Jurkat, Clone E6-1 (cell line): ENCODE data around the gene ABLIM2.

Experiments used
- DNase-seq: peaks from one replicate; pipeline ENCODE4 v3.0.0-alpha.2; 2011; ENCODE audit warnings: low read depth, low spot score
- H3K4me3 ChIP-seq: 2 replicates; pipeline ENCODE4 v1.5.1; 2011; ENCODE audit warnings: mild to moderate bottlenecking, low read length, control low read depth, moderate library complexity

ABLIM2 gene

GRCh38 chr4:8005033-8005808 is 153.4 kb downstream of the ABLIM2 start:
- no peak for DNase-seq
- H3K4me3 ChIP-seq: no peak overlapping the region

DNA sequence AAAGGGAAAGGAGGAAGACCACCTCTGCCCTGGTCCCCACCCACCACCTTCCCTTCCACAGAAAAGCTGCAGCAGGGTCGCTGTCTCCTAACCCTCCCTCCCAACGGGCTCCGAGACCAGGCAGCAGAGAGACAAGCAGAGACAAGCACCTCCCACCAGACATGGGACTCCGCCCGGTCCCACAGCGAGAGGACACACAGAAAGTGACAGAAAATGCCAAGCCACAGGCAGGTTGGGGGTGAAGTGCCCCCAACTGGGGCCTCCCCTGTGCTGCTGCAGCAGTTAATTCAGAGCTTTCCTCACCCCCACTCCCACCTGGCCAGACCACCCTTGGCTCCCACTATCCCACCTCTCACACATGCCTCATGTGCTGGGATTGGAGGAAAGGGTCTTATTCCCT is 154.5 kb downstream of the ABLIM2 start:
- H3K4me3 ChIP-seq: no peak overlapping the region
- DNase-seq: no peak

GRCh38 chr4:8002525-8003309 is 155.9 kb downstream of the ABLIM2 start:
- DNase-seq: no peak
- H3K4me3 ChIP-seq: no peak overlapping the region

DNA sequence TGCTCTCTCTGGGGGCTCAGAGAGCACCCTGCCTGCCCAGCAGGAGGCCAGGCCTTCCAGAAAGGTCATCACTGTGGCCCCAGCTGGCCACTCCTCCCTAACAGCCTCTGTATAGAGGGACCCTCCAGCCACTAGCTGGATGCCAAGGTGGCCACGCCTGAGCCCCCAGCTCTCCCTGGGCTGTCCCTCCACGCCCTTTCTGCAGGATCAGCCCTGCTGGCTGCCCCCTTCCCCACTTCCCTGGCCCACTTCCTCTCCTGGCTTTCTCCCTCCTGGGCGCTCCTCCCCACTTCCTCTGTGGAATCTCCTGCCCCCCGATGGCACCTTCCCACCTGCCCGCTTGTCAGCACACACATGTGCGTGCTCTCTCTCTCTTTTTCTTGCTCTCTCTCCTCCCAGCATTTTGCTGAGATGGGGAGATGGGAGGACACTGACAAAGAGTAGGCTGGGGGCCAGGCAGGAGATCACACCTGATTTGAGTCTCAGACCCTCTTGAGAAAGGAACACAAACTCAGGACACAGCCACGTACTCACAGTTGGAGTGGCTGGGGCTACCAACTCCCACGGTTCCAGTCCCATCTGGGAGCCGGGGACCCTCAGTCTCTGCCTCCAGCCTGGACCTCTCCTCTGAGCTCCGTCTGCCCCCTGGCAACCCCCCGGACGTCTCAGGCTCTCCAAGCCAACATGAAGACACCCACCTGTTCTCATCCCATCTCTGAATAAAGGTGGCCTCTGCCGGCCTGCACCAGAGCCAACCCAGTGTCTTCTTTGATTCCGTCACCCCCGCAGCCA is 156.9 kb downstream of the ABLIM2 start:
- no peak for DNase-seq

GRCh38 chr4:8000721-8001491 is 157.7 kb downstream of the ABLIM2 start:
- H3K4me3 ChIP-seq: no peak overlapping the region
- DNase-seq: no peak

More for the DNA sequence above, 156.9 kb downstream of the ABLIM2 start:
- H3K4me3 ChIP-seq: no peak overlapping the region

- no peak for DNase-seq
- H3K4me3 ChIP-seq: no peak overlapping the region
Measured at GRCh38 chr4:8000247-8000646, 158.4 kb downstream of the ABLIM2 start.

DNA sequence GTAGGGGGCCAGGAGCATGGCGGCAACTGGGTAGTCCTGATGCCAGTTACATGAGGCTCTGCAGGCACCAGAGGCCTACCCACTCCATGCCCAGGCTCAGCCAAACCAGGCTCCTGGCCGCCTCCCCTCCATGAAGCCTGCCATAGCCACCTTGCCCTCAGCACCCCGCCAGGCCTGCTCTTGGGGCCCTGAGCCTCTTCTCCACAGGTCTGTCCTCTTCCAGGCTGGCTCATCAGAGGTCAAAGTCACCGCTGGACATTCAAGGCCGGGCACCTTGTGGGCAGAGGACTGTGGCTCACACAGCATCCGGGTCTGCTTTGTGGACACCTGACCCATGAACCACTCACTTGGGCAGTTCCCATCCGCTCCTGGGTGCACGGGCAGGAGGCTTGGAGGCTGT is 158.9 kb downstream of the ABLIM2 start:
- DNase-seq: no peak
- H3K4me3 ChIP-seq: no peak overlapping the region

GRCh38 chr4:7999279-7999678 is 159.3 kb downstream of the ABLIM2 start:
- H3K4me3 ChIP-seq: no peak overlapping the region
- DNase-seq: no peak

- no peak for DNase-seq
- H3K4me3 ChIP-seq: no peak overlapping the region
Measured at GRCh38 chr4:7998447-7998846, 160.2 kb downstream of the ABLIM2 start.

GRCh38 chr4:7995866-7996265 is 162.7 kb downstream of the ABLIM2 start:
- no peak for DNase-seq
- no peak overlapping the region for H3K4me3 ChIP-seq

DNA sequence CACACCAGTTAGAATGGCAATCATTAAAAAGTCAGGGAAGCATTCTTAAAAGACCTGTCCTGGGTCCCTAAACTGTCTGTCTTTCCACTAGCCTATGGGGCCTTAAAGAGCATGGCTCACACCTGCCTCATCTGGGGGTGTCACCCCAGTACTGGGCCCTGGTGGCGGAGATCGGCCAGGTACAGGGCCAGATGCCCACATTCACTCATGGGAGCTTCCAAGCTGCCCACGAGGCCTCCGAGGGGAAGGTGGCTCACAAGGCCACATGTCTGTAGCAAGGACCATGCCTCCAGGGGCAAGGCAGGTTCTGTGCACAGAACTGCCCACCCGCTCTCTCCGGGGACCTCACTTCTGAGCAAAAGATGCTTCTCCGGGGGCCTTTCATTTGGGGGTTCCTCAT is 163.5 kb downstream of the ABLIM2 start:
- H3K4me3 ChIP-seq: no peak overlapping the region
- no peak for DNase-seq

DNA sequence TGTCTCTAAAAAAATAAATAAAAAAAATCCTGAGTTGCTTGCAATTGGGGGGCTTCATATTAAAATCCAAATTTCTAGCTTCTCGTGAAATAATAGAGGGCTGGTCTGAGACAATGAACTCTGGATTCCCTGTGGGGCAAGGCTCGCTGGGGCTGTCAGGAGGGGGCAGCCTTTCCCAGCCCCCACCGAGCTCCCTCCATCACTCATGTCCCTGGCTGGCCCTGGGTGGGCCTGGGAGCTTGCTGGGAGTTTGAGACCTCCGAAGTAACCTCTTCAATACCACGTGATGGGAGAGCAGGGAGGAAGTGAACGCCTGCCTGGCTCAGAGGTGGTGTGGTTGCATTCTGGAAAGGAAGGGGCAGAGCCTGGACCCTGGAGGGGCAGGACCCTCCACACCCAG is 164.9 kb downstream of the ABLIM2 start:
- H3K4me3 ChIP-seq: no peak overlapping the region
- DNase-seq: no peak

DNA sequence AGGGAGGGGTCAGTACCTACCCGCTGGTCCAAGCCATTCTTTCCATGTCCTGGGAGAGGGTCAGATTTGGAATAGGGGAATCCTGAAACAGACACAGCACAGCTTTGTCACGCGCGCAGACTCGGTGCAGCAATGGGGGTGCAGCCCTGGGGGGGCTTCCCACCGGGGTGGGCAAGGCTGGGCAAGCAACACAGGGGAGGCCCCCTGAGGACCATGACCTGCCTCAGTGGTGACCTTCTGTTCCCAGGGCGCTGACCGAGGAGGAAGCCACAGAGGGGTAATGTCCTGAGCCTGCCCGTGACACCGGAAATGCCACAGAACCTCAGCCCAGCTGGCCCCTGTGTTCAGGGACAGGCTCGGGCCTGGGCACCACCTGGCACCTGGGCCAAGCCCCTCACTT is 165.8 kb downstream of the ABLIM2 start:
- H3K4me3 ChIP-seq: no peak overlapping the region
- DNase-seq: no peak

DNA sequence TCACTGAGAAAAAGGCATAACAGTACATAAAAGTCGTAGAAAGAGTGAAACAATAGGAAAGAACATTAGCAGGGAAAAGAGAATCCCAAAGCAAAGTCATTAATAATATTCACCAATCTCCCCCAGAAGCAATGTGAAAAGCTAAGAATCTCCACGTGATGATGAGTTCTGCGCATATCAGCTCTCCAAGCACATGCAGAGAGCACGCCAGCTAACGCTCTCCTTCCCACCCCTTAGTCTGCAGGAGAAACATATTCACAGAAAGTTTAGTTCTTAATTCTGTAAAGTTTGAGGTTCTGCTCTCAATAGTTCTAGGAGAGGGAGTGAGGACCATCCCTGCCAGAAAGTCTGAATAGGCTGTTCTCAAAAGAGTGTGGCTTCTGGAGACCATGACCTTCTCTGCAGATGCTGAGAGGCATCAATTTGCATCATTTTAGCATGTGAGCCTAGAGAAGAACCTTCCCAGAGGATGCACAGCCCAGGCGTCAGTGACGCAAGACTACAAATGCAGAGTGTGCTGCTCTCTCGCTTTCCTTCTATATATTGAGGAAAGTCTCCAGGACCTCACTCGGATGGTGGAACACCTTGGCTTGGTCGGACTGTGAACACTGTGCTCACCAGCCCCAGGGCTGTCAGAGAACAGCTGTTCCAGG is 167.7 kb downstream of the ABLIM2 start:
- no peak overlapping the region for H3K4me3 ChIP-seq
- no peak for DNase-seq

GRCh38 chr4:7989654-7990053 is 169.0 kb downstream of the ABLIM2 start:
- no peak for DNase-seq
- H3K4me3 ChIP-seq: no peak overlapping the region

- no peak overlapping the region for H3K4me3 ChIP-seq
- no peak for DNase-seq
Measured at GRCh38 chr4:7988437-7988836, 170.2 kb downstream of the ABLIM2 start.

DNA sequence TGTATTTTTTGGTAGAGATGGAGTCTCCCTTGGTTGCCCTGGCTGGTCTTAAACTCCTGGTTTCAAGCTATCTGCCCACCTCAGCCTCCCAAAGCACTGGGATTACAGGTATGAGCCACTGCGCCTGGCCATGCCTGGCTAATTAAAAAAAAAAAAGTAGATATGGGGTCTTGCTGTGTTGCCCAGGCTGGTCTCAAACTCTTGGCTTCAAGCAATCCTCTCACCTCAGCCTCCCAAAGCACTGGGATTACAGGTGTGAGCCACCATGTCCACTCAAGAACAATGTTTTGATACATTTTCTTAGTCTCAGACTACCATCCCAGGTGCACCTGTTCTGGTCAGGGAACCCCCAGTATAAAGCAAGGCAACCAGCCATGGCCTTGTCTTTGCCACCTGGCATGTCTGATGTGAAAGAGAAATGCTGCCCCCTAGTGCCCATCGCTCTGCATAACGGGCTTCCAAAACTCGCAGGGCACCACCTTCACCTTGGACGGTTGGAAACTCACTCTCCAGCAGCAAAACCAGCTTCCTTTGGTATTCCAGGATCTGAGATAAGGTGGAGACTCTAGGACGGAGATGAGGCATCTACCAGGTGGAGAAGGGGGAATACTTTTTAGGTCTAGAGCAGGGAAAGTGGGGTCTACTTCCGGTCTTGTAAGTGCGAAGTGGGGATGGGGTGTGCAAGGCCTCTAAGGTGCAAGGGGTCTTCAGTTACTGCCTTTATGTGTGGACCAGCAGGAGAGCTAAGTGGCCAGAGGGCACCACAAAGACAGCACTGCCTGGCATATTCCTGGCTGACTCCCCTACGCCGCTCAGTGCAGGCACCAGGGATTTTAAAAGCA is 171.2 kb downstream of the ABLIM2 start:
- peak; percentile 66 for DNase-seq
- no peak overlapping the region for H3K4me3 ChIP-seq

- no peak overlapping the region for H3K4me3 ChIP-seq
- no peak for DNase-seq
Measured at GRCh38 chr4:7985891-7986441, 172.6 kb downstream of the ABLIM2 start.
